ENCODE measurements around the gene AGAP1. TPM values are rescaled to one million over a fixed set of nuclear protein-coding genes. Genes with fewer than 3 reads are reported as not detected.

Gene AGAP1
- total RNA-seq, 4 donors from 2014 or later, result 5.3 to 30.6 (median 19.2) TPM

DNA sequence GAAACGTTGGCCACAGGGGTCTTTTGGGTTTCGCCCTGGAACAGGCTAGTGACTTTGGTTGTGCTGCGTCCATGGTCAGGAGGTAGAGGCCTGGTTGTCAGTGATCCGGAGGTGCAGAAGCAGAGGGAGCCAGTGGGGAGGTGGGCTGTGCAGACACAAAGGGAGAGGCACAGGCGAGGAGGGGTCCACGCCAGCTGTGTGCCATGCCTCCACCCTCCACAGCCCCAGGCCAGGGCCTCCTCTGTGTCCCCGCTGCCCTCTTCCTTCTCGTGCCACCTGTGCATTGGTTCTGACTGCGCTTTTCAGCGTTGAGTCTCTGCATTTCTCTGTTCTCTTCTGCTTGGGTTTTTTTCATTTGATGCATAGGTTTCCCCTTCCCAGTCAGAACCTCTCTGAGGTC lies 553.3 kb downstream of the AGAP1 start:
- no peak overlapping the region for H3K27ac ChIP-seq
- no peaks in the 10 kb centered on the region for H3K4me1 ChIP-seq
- no peak overlapping the region for H3K4me3 ChIP-seq
- intact Hi-C loops (cut with DNase I; ENCODE audit: low total_unique reads), result no loop called here
- no peaks in the 10 kb centered on the region for H3K27me3 ChIP-seq
- no peak for DNase-seq
- TF ChIP-seq, protein P1, sequence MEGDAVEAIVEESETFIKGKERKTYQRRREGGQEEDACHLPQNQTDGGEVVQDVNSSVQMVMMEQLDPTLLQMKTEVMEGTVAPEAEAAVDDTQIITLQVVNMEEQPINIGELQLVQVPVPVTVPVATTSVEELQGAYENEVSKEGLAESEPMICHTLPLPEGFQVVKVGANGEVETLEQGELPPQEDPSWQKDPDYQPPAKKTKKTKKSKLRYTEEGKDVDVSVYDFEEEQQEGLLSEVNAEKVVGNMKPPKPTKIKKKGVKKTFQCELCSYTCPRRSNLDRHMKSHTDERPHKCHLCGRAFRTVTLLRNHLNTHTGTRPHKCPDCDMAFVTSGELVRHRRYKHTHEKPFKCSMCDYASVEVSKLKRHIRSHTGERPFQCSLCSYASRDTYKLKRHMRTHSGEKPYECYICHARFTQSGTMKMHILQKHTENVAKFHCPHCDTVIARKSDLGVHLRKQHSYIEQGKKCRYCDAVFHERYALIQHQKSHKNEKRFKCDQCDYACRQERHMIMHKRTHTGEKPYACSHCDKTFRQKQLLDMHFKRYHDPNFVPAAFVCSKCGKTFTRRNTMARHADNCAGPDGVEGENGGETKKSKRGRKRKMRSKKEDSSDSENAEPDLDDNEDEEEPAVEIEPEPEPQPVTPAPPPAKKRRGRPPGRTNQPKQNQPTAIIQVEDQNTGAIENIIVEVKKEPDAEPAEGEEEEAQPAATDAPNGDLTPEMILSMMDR (IDR thresholded peaks at IDR 0.05), result no peak
- no peak for TF ChIP-seq POLR2A (IDR thresholded peaks at IDR 0.05)
- H3K36me3 ChIP-seq, result no peaks in the 10 kb centered on the region
- no peaks in the 10 kb centered on the region for H3K9me3 ChIP-seq

DNA sequence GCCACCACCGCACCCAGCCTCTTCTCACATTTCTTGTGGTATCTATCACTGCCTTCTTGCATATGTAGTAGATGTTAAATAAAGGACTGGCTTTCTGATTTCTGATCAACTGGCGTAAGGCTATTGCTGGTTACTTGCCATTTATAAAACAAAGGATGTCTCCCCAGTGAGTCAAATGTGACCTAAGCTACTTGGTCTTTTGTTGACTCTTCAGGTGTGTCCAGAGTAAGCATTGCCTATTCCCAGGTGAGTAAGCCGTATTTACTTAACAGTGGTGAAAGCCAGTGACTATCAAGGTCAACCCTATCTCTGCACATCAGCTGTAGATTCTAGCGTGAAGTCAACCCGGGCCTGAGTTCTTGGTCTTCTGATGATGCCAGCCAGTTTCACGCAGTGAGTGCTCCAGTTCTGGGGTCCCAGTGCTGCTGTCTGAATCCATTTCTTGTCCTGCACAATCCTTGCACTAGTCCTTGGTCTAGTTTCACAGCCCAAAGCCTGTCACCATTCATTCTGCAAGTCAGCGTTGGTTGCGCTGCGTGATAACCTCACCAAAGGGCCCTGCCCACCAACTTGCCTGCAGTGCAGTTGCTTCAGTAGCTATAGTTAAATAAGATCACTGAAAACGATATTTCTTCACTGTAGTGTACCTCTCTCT lies 554.2 kb downstream of the AGAP1 start:
- Histone ChIP-seq H3K27ac (no peak overlapping the region), H3K36me3 (no peaks in the 10 kb centered on the region), H3K4me3 (no peak overlapping the region), H3K9me3 (no peaks in the 10 kb centered on the region), H3K4me1 (no peaks in the 10 kb centered on the region), H3K27me3 (no peaks in the 10 kb centered on the region)
- intact Hi-C loops (cut with DNase I; ENCODE audit: low total_unique reads), result no loop called here
- TF ChIP-seq POLR2A (IDR thresholded peaks at IDR 0.05), result no peak
- TF ChIP-seq, protein P1 (IDR thresholded peaks at IDR 0.05), result no peak
- no peak for DNase-seq

DNA sequence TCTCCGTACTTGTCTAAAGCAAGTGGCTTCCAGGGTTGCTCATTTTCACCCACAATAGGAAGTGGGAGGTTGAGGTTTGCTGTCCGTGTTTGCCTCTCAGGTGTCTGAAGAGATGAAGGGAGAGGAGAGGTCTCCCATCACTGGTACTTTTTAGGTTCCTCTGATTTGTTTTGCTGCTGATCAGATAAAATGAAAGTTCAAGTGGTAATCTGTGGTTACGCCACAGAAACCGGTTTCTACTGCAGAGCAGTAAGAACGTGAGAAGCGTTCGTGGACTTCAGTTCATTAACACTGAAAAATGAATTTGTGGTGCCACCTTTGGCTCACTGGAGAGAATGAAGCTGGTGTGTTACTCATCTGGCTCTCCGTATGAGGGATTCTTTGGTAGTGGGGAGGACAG lies 556.1 kb downstream of the AGAP1 start:
- Histone ChIP-seq H3K4me3 (no peak overlapping the region), H3K27me3 (no peaks in the 10 kb centered on the region), H3K36me3 (no peaks in the 10 kb centered on the region), H3K9me3 (no peaks in the 10 kb centered on the region), H3K4me1 (no peaks in the 10 kb centered on the region), H3K27ac (no peak overlapping the region)
- no peak for TF ChIP-seq POLR2A (IDR thresholded peaks at IDR 0.05)
- TF ChIP-seq, protein P1 (IDR thresholded peaks at IDR 0.05), result no peak
- intact Hi-C loops (cut with DNase I; ENCODE audit: low total_unique reads), result no loop called here
- no peak for DNase-seq

DNA sequence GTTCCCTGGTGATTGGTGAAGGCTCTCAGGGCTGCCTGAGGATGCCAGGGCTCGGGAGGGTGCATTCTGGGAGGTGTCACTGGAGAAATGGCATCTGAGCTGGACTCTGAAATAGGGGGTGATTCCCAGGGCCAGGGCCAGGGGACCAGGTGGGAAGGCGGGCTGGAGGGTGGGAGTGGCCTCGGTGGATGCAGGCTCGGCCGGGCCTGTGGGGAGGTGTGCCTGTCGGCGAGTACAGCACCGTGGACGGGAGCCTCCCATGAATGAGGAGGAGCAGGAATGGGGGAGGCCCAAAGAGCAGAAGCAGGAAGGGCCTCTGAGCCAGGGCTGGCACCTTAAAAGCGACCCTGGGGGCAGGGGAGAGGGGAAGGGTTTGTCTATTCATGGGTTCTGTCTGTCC lies 557.5 kb downstream of the AGAP1 start:
- Histone ChIP-seq H3K9me3 (no peaks in the 10 kb centered on the region), H3K27me3 (no peaks in the 10 kb centered on the region), H3K4me3 (no peak overlapping the region), H3K27ac (no peak overlapping the region), H3K4me1 (no peaks in the 10 kb centered on the region), H3K36me3 (no peaks in the 10 kb centered on the region)
- TF ChIP-seq, protein P1 (IDR thresholded peaks at IDR 0.05), result no peak
- no peak for TF ChIP-seq POLR2A (IDR thresholded peaks at IDR 0.05)
- no peak for DNase-seq
- intact Hi-C loops (cut with DNase I; ENCODE audit: low total_unique reads), result no loop called here

DNA sequence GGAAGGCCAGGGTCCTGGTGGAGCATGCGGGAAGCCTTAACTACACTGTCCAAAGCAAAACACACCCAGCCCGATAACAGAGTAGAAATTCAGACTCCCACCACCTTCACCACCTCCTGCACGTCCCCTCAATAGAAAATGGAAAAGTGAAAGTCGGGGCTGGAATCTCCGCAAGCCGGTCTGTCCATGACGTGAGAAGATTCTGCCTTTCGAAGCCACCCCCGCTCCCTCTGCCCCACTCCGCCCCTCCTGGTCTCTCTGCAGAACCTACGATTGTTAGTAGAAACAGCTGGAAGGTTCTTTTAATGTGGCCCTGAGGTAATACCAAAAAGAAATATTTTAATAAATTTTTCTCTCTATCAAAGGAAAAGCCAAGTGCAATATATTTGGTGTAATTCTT lies 558.0 kb downstream of the AGAP1 start:
- no peaks in the 10 kb centered on the region for H3K4me1 ChIP-seq
- H3K36me3 ChIP-seq, result no peaks in the 10 kb centered on the region
- intact Hi-C loops (cut with DNase I; ENCODE audit: low total_unique reads), result no loop called here
- H3K27ac ChIP-seq, result no peak overlapping the region
- no peak for TF ChIP-seq POLR2A (IDR thresholded peaks at IDR 0.05)
- TF ChIP-seq, protein P1 (IDR thresholded peaks at IDR 0.05), result no peak
- no peaks in the 10 kb centered on the region for H3K9me3 ChIP-seq
- no peak overlapping the region for H3K4me3 ChIP-seq
- no peak for DNase-seq
- no peaks in the 10 kb centered on the region for H3K27me3 ChIP-seq

Measured in uterus (tissue), 4 donors.